Measurements from ENCODE around the gene COG7. TPM values are rescaled to one million over a fixed set of nuclear protein-coding genes. Genes with fewer than 3 reads are reported as not detected.

COG7 gene
- total RNA-seq, 1 experiment from 2014 or later = 22.1 TPM

- TF ChIP-seq, protein P1, sequence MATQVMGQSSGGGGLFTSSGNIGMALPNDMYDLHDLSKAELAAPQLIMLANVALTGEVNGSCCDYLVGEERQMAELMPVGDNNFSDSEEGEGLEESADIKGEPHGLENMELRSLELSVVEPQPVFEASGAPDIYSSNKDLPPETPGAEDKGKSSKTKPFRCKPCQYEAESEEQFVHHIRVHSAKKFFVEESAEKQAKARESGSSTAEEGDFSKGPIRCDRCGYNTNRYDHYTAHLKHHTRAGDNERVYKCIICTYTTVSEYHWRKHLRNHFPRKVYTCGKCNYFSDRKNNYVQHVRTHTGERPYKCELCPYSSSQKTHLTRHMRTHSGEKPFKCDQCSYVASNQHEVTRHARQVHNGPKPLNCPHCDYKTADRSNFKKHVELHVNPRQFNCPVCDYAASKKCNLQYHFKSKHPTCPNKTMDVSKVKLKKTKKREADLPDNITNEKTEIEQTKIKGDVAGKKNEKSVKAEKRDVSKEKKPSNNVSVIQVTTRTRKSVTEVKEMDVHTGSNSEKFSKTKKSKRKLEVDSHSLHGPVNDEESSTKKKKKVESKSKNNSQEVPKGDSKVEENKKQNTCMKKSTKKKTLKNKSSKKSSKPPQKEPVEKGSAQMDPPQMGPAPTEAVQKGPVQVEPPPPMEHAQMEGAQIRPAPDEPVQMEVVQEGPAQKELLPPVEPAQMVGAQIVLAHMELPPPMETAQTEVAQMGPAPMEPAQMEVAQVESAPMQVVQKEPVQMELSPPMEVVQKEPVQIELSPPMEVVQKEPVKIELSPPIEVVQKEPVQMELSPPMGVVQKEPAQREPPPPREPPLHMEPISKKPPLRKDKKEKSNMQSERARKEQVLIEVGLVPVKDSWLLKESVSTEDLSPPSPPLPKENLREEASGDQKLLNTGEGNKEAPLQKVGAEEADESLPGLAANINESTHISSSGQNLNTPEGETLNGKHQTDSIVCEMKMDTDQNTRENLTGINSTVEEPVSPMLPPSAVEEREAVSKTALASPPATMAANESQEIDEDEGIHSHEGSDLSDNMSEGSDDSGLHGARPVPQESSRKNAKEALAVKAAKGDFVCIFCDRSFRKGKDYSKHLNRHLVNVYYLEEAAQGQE (IDR thresholded peaks at IDR 0.05; ENCODE audit: low read depth) = no peak
- TF ChIP-seq ZBTB33 (IDR thresholded peaks at IDR 0.05; ENCODE audit: extremely low read depth, insufficient replicate concordance, low read length) (no peak), SRF (IDR thresholded peaks at IDR 0.05; ENCODE audit: low read depth) (no peak), JUND (IDR thresholded peaks at IDR 0.05) (no peak), FOSL1 (IDR thresholded peaks at IDR 0.05; ENCODE audit: low read depth) (no peak), EGR1 (IDR thresholded peaks at IDR 0.05; ENCODE audit: low read depth) (no peak), ZFX (IDR thresholded peaks at IDR 0.05) (no peak), RAD21 (IDR thresholded peaks at IDR 0.05; ENCODE audit: low read depth) (no peak), SIN3A (IDR thresholded peaks at IDR 0.05; ENCODE audit: low read depth) (no peak)
Observed at GRCh38 chr16:23388786-23389185, 64.2 kb downstream of the COG7 start (continued).

DNA sequence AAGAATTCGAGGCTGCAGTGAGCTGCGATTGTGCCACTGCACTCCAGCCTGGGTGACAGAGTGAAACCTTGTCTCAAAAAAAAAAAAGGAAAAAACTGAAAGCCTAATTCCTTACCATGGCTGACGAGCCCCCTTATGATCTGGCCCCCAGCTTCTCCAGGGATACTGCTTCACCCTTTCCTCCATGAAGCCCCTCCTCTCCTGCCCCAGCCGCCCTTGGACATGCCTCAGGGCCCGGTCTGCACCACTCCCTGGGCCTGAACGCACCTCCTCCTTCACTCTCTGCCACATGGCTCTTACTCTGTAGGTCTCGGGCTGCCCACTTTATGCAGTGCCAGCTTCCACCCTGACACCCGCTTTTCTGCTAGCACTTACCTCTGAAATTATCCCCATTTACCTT lies 65.3 kb downstream of the COG7 start:
- ChIA-PET CTCF (no interaction called here), POLR2A (no interaction called here), RAD21 (ENCODE audit: low non-redundant PET in 1 of 2, low total read pairs in 2 of 2, uncharacterized antibody in 2 of 2, unreplicated experiment in 2 of 2) (no interaction called here)
- no peak for DNase-seq (ENCODE audit: low read depth, low spot score)
- H2AFZ ChIP-seq (ENCODE audit: low read depth, low read length, poor library complexity, severe bottlenecking) = no peak overlapping the region
- BruUV-seq (replicated peaks) = no TSS peak
- no peak overlapping the region for H3K4me3 ChIP-seq (replicated peaks in 1 of 2; ENCODE audit: low read depth in 1 of 2, low read length in 2 of 2)
- H3K9me2 ChIP-seq (ENCODE audit: insufficient read depth) = no peaks in the 10 kb centered on the region
- no peaks in the 10 kb centered on the region for H3K79me2 ChIP-seq (ENCODE audit: insufficient read depth, low read length)
- no peak overlapping the region for H3K27ac ChIP-seq (ENCODE audit: low read depth, low read length)
- no peak for ATAC-seq
- H3K27me3 ChIP-seq (ENCODE audit: insufficient read depth, low read length) = no peaks in the 10 kb centered on the region
- TF ChIP-seq SIN3A (IDR thresholded peaks at IDR 0.05; ENCODE audit: low read depth) = no peak
- TF ChIP-seq FOSL1 (IDR thresholded peaks at IDR 0.05; ENCODE audit: low read depth) = no peak
- TF ChIP-seq CBX3 (IDR thresholded peaks at IDR 0.05; ENCODE audit: low read depth) = no peak
- no peak for TF ChIP-seq EGR1 (IDR thresholded peaks at IDR 0.05; ENCODE audit: low read depth)
- TF ChIP-seq, protein P2, sequence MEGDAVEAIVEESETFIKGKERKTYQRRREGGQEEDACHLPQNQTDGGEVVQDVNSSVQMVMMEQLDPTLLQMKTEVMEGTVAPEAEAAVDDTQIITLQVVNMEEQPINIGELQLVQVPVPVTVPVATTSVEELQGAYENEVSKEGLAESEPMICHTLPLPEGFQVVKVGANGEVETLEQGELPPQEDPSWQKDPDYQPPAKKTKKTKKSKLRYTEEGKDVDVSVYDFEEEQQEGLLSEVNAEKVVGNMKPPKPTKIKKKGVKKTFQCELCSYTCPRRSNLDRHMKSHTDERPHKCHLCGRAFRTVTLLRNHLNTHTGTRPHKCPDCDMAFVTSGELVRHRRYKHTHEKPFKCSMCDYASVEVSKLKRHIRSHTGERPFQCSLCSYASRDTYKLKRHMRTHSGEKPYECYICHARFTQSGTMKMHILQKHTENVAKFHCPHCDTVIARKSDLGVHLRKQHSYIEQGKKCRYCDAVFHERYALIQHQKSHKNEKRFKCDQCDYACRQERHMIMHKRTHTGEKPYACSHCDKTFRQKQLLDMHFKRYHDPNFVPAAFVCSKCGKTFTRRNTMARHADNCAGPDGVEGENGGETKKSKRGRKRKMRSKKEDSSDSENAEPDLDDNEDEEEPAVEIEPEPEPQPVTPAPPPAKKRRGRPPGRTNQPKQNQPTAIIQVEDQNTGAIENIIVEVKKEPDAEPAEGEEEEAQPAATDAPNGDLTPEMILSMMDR (IDR thresholded peaks at IDR 0.05 in 2 of 3, conservative IDR thresholded peaks at IDR 0.05 in 1 of 3; ENCODE audit: borderline replicate concordance in 1 of 3, insufficient read depth in 1 of 3, low read depth in 2 of 3, low read length in 2 of 3) = no peak
- TF ChIP-seq JUND (IDR thresholded peaks at IDR 0.05) = no peak
- TF ChIP-seq TCF7L2 (IDR thresholded peaks at IDR 0.05; ENCODE audit: borderline replicate concordance, extremely low read depth, insufficient read depth, insufficient read length) = no peak
- no peak for TF ChIP-seq ZBTB33 (IDR thresholded peaks at IDR 0.05; ENCODE audit: extremely low read depth, insufficient replicate concordance, low read length)
- TF ChIP-seq EZH2 (IDR thresholded peaks at IDR 0.05) = no peak
- no peaks in the 10 kb centered on the region for H4K20me1 ChIP-seq (ENCODE audit: insufficient read depth)
- no peak overlapping the region for H3K9ac ChIP-seq (ENCODE audit: low read length)
- peaks cover 3 to 7% of the 10 kb centered on the region in 2 experiments; a peak in 2 of 4 replicates for H3K36me3 ChIP-seq (ENCODE audit: control insufficient read depth in 1 of 2, insufficient read depth in 2 of 2, low read length in 2 of 2)
- H3K9me3 ChIP-seq (ENCODE audit: control insufficient read depth in 1 of 2, insufficient read depth in 1 of 2, low read depth in 1 of 2, low read length in 2 of 2) = no peaks in the 10 kb centered on the region
- intact Hi-C loops (cut with micrococcal nuclease) = no loop called here
- H3K4me1 ChIP-seq (ENCODE audit: control insufficient read depth in 1 of 2, insufficient read depth in 2 of 2, low read length in 2 of 2) = no peaks in the 10 kb centered on the region
- H3K4me2 ChIP-seq (ENCODE audit: low read length) = no peak overlapping the region

Data from HCT116 (cell line).